Measurements from ENCODE around the gene L1TD1. TPM values are rescaled to one million over a fixed set of nuclear protein-coding genes. Genes with fewer than 3 reads are reported as not detected.

L1TD1 gene
- total and polyA plus RNA-seq, 2 donors (not counting 1 experiment from before 2014, with no cell fraction given), result 0.09 TPM; not detected in 1

GRCh38 chr1:62233926-62234450 is 39.3 kb downstream of the L1TD1 start:
- no peak overlapping the region for H3K9ac ChIP-seq (ENCODE audit: low read length)
- H3K4me1 ChIP-seq (ENCODE audit: control insufficient read depth in 2 of 2, insufficient read depth in 2 of 2, low read length in 2 of 2), result no peaks in the 10 kb centered on the region
- H3K9me3 ChIP-seq (ENCODE audit: control extremely low read depth in 1 of 3, control insufficient read depth in 2 of 3, insufficient read depth in 1 of 3, low read length in 2 of 3), result no peaks in the 10 kb centered on the region
- no peaks in the 10 kb centered on the region for H3K9me3 Mint-ChIP-seq (ENCODE audit: insufficient read depth)
- ChIA-PET CTCF (no interaction called here), POLR2A (no interaction called here)
- H3K27me3 Mint-ChIP-seq, result peaks cover 9% of the 10 kb centered on the region
- TF ChIP-seq EZH2 (IDR thresholded peaks at IDR 0.05; ENCODE audit: borderline replicate concordance, insufficient read depth, low read depth, low read length, poor library complexity, severe bottlenecking) (no peak), CTCF (IDR thresholded peaks at IDR 0.05) (no peak)
- no peak overlapping the region for H2AFZ ChIP-seq (ENCODE audit: insufficient read depth, low read depth, low read length, poor library complexity, severe bottlenecking)
- no peak for DNase-seq
- no peak overlapping the region for H3K4me3 Mint-ChIP-seq
- H3K36me3 ChIP-seq (replicated peaks in 1 of 2; ENCODE audit: control extremely low read depth in 1 of 2, control insufficient read depth in 1 of 2, extremely low read depth in 1 of 2, insufficient read depth in 2 of 2, low read length in 1 of 2), result no peaks in the 10 kb centered on the region
- no peak for ATAC-seq (ENCODE audit: low read depth)
- intact Hi-C loops (cut with micrococcal nuclease), result no loop called here
- no peak overlapping the region for H3K4me2 ChIP-seq (replicated peaks; ENCODE audit: low read depth, low read length, poor library complexity, severe bottlenecking)
- H3K4me1 Mint-ChIP-seq, result no peaks in the 10 kb centered on the region
- H3K79me2 ChIP-seq (ENCODE audit: control insufficient read depth, insufficient read depth, low read length), result no peaks in the 10 kb centered on the region
- H3K4me3 ChIP-seq (ENCODE audit: control extremely low read depth in 1 of 5, extremely low read depth in 1 of 5, insufficient read depth in 1 of 5, low read depth in 2 of 5, low read length in 4 of 5), result no peak overlapping the region
- no peak overlapping the region for H3K27ac ChIP-seq (ENCODE audit: low read length in 2 of 2)
- H3K27ac Mint-ChIP-seq, result no peak overlapping the region
- 89% methylated on average over 4 of the region's 7 CpGs for WGBS (ENCODE audit: insufficient coverage)
- no peaks in the 10 kb centered on the region for H4K20me1 ChIP-seq (ENCODE audit: control insufficient read depth, insufficient read depth, low read length, poor library complexity, severe bottlenecking)
- no peaks in the 10 kb centered on the region for H3K27me3 ChIP-seq (replicated peaks in 1 of 4; ENCODE audit: control extremely low read depth in 1 of 4, control insufficient read depth in 3 of 4, insufficient read depth in 4 of 4, low read length in 3 of 4)

GRCh38 chr1:62234688-62235087 is 40.0 kb downstream of the L1TD1 start:
- Mint-ChIP-seq H3K4me1 (no peaks in the 10 kb centered on the region), H3K27ac (no peak overlapping the region), H3K27me3 (peaks cover 9% of the 10 kb centered on the region), H3K4me3 (no peak overlapping the region), H3K9me3 (ENCODE audit: insufficient read depth) (no peaks in the 10 kb centered on the region)
- ChIA-PET CTCF (no interaction called here), POLR2A (no interaction called here)
- WGBS (ENCODE audit: insufficient coverage), result 93% methylated on average over 5 of the region's 6 CpGs
- Histone ChIP-seq H3K79me2 (ENCODE audit: control insufficient read depth, insufficient read depth, low read length) (no peaks in the 10 kb centered on the region), H3K36me3 (replicated peaks in 1 of 2; ENCODE audit: control extremely low read depth in 1 of 2, control insufficient read depth in 1 of 2, extremely low read depth in 1 of 2, insufficient read depth in 2 of 2, low read length in 1 of 2) (no peaks in the 10 kb centered on the region), H2AFZ (ENCODE audit: insufficient read depth, low read depth, low read length, poor library complexity, severe bottlenecking) (no peak overlapping the region), H3K27ac (ENCODE audit: low read length in 2 of 2) (no peak overlapping the region), H3K27me3 (replicated peaks in 1 of 4; ENCODE audit: control extremely low read depth in 1 of 4, control insufficient read depth in 3 of 4, insufficient read depth in 4 of 4, low read length in 3 of 4) (no peaks in the 10 kb centered on the region), H3K4me2 (replicated peaks; ENCODE audit: low read depth, low read length, poor library complexity, severe bottlenecking) (no peak overlapping the region), H3K9ac (ENCODE audit: low read length) (no peak overlapping the region), H4K20me1 (ENCODE audit: control insufficient read depth, insufficient read depth, low read length, poor library complexity, severe bottlenecking) (no peaks in the 10 kb centered on the region), H3K4me3 (ENCODE audit: control extremely low read depth in 1 of 5, extremely low read depth in 1 of 5, insufficient read depth in 1 of 5, low read depth in 2 of 5, low read length in 4 of 5) (no peak overlapping the region), H3K4me1 (ENCODE audit: control insufficient read depth in 2 of 2, insufficient read depth in 2 of 2, low read length in 2 of 2) (no peaks in the 10 kb centered on the region), H3K9me3 (ENCODE audit: control extremely low read depth in 1 of 3, control insufficient read depth in 2 of 3, insufficient read depth in 1 of 3, low read length in 2 of 3) (no peaks in the 10 kb centered on the region)
- DNase-seq, result no peak
- TF ChIP-seq EZH2 (IDR thresholded peaks at IDR 0.05; ENCODE audit: borderline replicate concordance, insufficient read depth, low read depth, low read length, poor library complexity, severe bottlenecking), result no peak
- no peak for TF ChIP-seq CTCF (IDR thresholded peaks at IDR 0.05)
- ATAC-seq (ENCODE audit: low read depth), result no peak
- intact Hi-C loops (cut with micrococcal nuclease), result no loop called here

Data from B cell (primary cell).